ENCODE data around the gene EEF2.

DNA sequence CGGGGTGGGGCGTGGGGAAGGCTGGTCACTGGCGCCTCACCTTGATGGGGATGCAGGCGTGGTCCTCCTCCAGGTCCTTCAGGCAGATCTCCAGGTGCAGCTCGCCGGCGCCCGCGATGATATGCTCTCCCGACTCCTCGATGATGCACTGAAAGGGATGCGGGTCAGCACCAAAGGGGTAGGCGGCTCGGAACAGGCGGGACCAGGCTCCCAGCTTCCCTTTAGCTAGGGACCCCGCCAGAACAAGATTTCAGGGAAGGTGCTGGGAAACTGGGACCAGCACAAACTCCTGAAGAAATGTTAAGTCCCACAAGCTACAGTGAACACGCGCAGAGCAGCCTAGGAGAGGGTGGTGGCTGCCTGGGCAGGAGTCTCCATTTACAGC lies 6.0 kb downstream of the EEF2 start:
- TF ChIP-seq, protein P1, sequence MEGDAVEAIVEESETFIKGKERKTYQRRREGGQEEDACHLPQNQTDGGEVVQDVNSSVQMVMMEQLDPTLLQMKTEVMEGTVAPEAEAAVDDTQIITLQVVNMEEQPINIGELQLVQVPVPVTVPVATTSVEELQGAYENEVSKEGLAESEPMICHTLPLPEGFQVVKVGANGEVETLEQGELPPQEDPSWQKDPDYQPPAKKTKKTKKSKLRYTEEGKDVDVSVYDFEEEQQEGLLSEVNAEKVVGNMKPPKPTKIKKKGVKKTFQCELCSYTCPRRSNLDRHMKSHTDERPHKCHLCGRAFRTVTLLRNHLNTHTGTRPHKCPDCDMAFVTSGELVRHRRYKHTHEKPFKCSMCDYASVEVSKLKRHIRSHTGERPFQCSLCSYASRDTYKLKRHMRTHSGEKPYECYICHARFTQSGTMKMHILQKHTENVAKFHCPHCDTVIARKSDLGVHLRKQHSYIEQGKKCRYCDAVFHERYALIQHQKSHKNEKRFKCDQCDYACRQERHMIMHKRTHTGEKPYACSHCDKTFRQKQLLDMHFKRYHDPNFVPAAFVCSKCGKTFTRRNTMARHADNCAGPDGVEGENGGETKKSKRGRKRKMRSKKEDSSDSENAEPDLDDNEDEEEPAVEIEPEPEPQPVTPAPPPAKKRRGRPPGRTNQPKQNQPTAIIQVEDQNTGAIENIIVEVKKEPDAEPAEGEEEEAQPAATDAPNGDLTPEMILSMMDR (IDR thresholded peaks at IDR 0.05 in 4 of 5, conservative IDR thresholded peaks at IDR 0.05 in 1 of 5) = no peak
- TF ChIP-seq POLR2A (IDR thresholded peaks at IDR 0.05) = no peak
